Right hindlimb (tissue), 1 donor: Measurements from ENCODE around the gene CNTN5.

Experiments
- DNase-seq: peaks from one replicate; pipeline ENCODE4 v3.0.0-alpha.2; 2018

CNTN5 gene

GRCh38 chr11:99640671-99641070 lies 619.9 kb downstream of the CNTN5 start:
- no peak for DNase-seq

- no peak for DNase-seq
Observed at GRCh38 chr11:99645934-99646333, 625.2 kb downstream of the CNTN5 start.

- no peak for DNase-seq
Observed at GRCh38 chr11:99670067-99670676, 649.4 kb downstream of the CNTN5 start.

- no peak for DNase-seq
Observed at GRCh38 chr11:99671808-99672409, 651.2 kb downstream of the CNTN5 start.

- no peak for DNase-seq
Observed at GRCh38 chr11:99676292-99676691, 655.5 kb downstream of the CNTN5 start.

GRCh38 chr11:99682171-99682570 lies 661.4 kb downstream of the CNTN5 start:
- DNase-seq: no peak

- no peak for DNase-seq
Observed at GRCh38 chr11:99682646-99683045, 661.9 kb downstream of the CNTN5 start.

GRCh38 chr11:99683933-99684332 lies 663.2 kb downstream of the CNTN5 start:
- DNase-seq: no peak

- no peak for DNase-seq
Observed at GRCh38 chr11:99686838-99687237, 666.1 kb downstream of the CNTN5 start.

- no peak for DNase-seq
Observed at GRCh38 chr11:99687320-99687719, 666.6 kb downstream of the CNTN5 start.

GRCh38 chr11:99693941-99694492 lies 673.3 kb downstream of the CNTN5 start:
- DNase-seq: no peak

- no peak for DNase-seq
Observed at GRCh38 chr11:99695106-99695505, 674.4 kb downstream of the CNTN5 start.

- no peak for DNase-seq
Observed at GRCh38 chr11:99706848-99707247, 686.1 kb downstream of the CNTN5 start.

- DNase-seq: no peak
Observed at GRCh38 chr11:99708928-99709672, 688.4 kb downstream of the CNTN5 start.

- DNase-seq: no peak
Observed at GRCh38 chr11:99716302-99716701, 695.6 kb downstream of the CNTN5 start.

GRCh38 chr11:99718291-99718690 lies 697.5 kb downstream of the CNTN5 start:
- no peak for DNase-seq

GRCh38 chr11:99739464-99740089 lies 718.8 kb downstream of the CNTN5 start:
- DNase-seq: no peak

- DNase-seq: no peak
Observed at GRCh38 chr11:99742501-99742900, 721.8 kb downstream of the CNTN5 start.

- DNase-seq: no peak
Observed at GRCh38 chr11:99759787-99760186, 739.0 kb downstream of the CNTN5 start.

- no peak for DNase-seq
Observed at GRCh38 chr11:99766811-99767210, 746.1 kb downstream of the CNTN5 start.

GRCh38 chr11:99773646-99774045 lies 752.9 kb downstream of the CNTN5 start:
- no peak for DNase-seq

- DNase-seq: no peak
Observed at GRCh38 chr11:99781074-99781473, 760.3 kb downstream of the CNTN5 start.

- no peak for DNase-seq
Observed at GRCh38 chr11:99791354-99791753, 770.6 kb downstream of the CNTN5 start.

- no peak for DNase-seq
Observed at GRCh38 chr11:99795999-99796398, 775.2 kb downstream of the CNTN5 start.
